ENCODE data around the gene SLC6A17.

GRCh38 chr1:110220324-110220723 lies 70.0 kb downstream of the SLC6A17 start:
- TF ChIP-seq RARB (CRISPR knock-in tag; IDR thresholded peaks at IDR 0.05): no peak
- TF ChIP-seq PATZ1 (CRISPR knock-in tag; IDR thresholded peaks at IDR 0.05; ENCODE audit: borderline replicate concordance): no peak
- no peak for TF ChIP-seq TCF4 (CRISPR knock-in tag; IDR thresholded peaks at IDR 0.05; ENCODE audit: borderline replicate concordance)
- TF ChIP-seq ZNF565 (CRISPR knock-in tag; conservative IDR thresholded peaks at IDR 0.05; ENCODE audit: low read depth): no peak
- TF ChIP-seq TOX (CRISPR knock-in tag; IDR thresholded peaks at IDR 0.05; ENCODE audit: borderline replicate concordance): no peak
- TF ChIP-seq ARNTL (CRISPR knock-in tag; IDR thresholded peaks at IDR 0.05; ENCODE audit: borderline replicate concordance, low read depth): no peak
- TF ChIP-seq BACH2 (CRISPR knock-in tag; IDR thresholded peaks at IDR 0.05; ENCODE audit: borderline replicate concordance): no peak
- no peak for TF ChIP-seq ZFP30 (CRISPR knock-in tag; IDR thresholded peaks at IDR 0.05)
- no peak for TF ChIP-seq OSR1 (CRISPR knock-in tag; IDR thresholded peaks at IDR 0.05)
- no peak for TF ChIP-seq POU6F1 (CRISPR knock-in tag; IDR thresholded peaks at IDR 0.05; ENCODE audit: borderline replicate concordance, low read depth)
